Urinary bladder (tissue), 4 donors: ENCODE measurements around the gene KIFBP. TPM values are rescaled to one million over a fixed set of nuclear protein-coding genes. Genes with fewer than 3 reads are reported as not detected.
"Not testable (repeated sequence)": the region's sequence is repeated elsewhere in the genome, so short reads cannot be mapped to it uniquely, and the experiment has no call there.

ENCODE experiments used
- DNase-seq: peaks from one replicate; pipeline ENCODE4 v3.0.0-alpha.2; 2015; ENCODE audit errors: extremely low spot score
- H3K27ac ChIP-seq: one replicate; pipeline ENCODE4 v1.5.1; 2013; ENCODE audit warnings: low read depth, mild to moderate bottlenecking, moderate library complexity
- H3K36me3 ChIP-seq: one replicate; pipeline ENCODE4 v1.6.1; 2013; ENCODE audit warnings: mild to moderate bottlenecking, moderate library complexity; ENCODE audit not compliant: insufficient read depth
- H3K4me1 ChIP-seq: one replicate; pipeline ENCODE4 v1.6.1; 2013; ENCODE audit warnings: mild to moderate bottlenecking, moderate library complexity; ENCODE audit not compliant: insufficient read depth
- H3K4me3 ChIP-seq: one replicate; pipeline ENCODE4 v1.5.1; 2013; ENCODE audit warnings: low read depth, low read length
- WGBS: extraction: QIAGEN DNeasy Blood & Tissue Kit; methylation state at CpG from one replicate; pipeline ENCODE4 v1.1.7; 2013; 5-methylcytosine and 5-hydroxymethylcytosine counted together
- polyA plus RNA-seq: library from polyadenylated mRNA; stranded (reverse); fragments of 200-250 nt; gene quantifications from one replicate; pipeline ENCODE4 v1.2.3, GENCODE V29; 2013
- total RNA-seq: library from RNA; depleted of rRNA; stranded (reverse); fragments of >200 nt; gene quantifications from one replicate; pipeline ENCODE4 v1.2.3, GENCODE V29; 2014
- donor health status: healthy with polysubstance abuse.
- donor health status: healthy.

Gene KIFBP
- total RNA-seq (31.3 TPM), polyA plus RNA-seq (24.7 TPM)

- under 1% methylated on average over 62 of the region's 62 CpGs for WGBS
- peaks cover 9% of the 10 kb centered on the region for H3K4me1 ChIP-seq
Observed at GRCh38 chr10:68988530-68989316, at the start of gene KIFBP. KIFBP (plus strand) TSS chr10:68988803; CDS start chr10:68988833, 30 bp downstream.

GRCh38 chr10:68938884-68939283 lies 49.7 kb upstream of the KIFBP start:
- H3K4me3 ChIP-seq = no peak overlapping the region
- no peak for DNase-seq
- WGBS = 93% methylated on average over 2 of the region's 2 CpGs
- H3K4me1 ChIP-seq = no peaks in the 10 kb centered on the region
- peaks cover 9% of the 10 kb centered on the region for H3K36me3 ChIP-seq
- no peak overlapping the region for H3K27ac ChIP-seq

More at GRCh38 chr10:68988530-68989316, at the start of gene KIFBP:
- H3K27ac ChIP-seq = peak within 1 kb of the TSS; percentile 54
- H3K36me3 ChIP-seq = peaks cover 2% of the 10 kb centered on the region
- peak; percentile 97 for DNase-seq
- H3K4me3 ChIP-seq = peak within 1 kb of the TSS; percentile 77

- H3K4me1 ChIP-seq, DNase-seq, H3K27ac ChIP-seq, H3K4me3 ChIP-seq, H3K36me3 ChIP-seq: not testable (repeated sequence)
Observed at GRCh38 chr10:68940917-68941316, 47.7 kb upstream of the KIFBP start.

GRCh38 chr10:68950598-68950997 lies 38.0 kb upstream of the KIFBP start:
- Histone ChIP-seq H3K36me3 (peaks cover 9% of the 10 kb centered on the region), H3K27ac (no peak overlapping the region), H3K4me1 (no peaks in the 10 kb centered on the region), H3K4me3 (no peak overlapping the region)
- no peak for DNase-seq
- WGBS = 95% methylated on average over 3 of the region's 3 CpGs

- Histone ChIP-seq H3K4me1 (no peaks in the 10 kb centered on the region), H3K4me3 (no peak overlapping the region), H3K27ac (no peak overlapping the region), H3K36me3 (peaks cover 2% of the 10 kb centered on the region)
- DNase-seq = no peak
- 87% methylated on average over 12 of the region's 12 CpGs for WGBS
Observed at GRCh38 chr10:68954904-68955303, 33.7 kb upstream of the KIFBP start.

- no peak for DNase-seq
- Histone ChIP-seq H3K27ac (peak overlapping the region; percentile 68), H3K4me1 (no peaks in the 10 kb centered on the region), H3K4me3 (peak overlapping the region; percentile 96), H3K36me3 (peaks cover 2% of the 10 kb centered on the region)
- 5% methylated on average over 16 of the region's 16 CpGs for WGBS
Observed at GRCh38 chr10:68955355-68955831, 33.2 kb upstream of the KIFBP start.

- Histone ChIP-seq H3K27ac (peak within 1 kb of the TSS; percentile 85), H3K36me3 (peaks cover 5% of the 10 kb centered on the region), H3K4me1 (no peaks in the 10 kb centered on the region), H3K4me3 (peak within 1 kb of the TSS; percentile 96)
- under 1% methylated on average over 53 of the region's 53 CpGs for WGBS
- DNase-seq = peak; percentile 91
Observed at GRCh38 chr10:68955832-68956532, 32.6 kb upstream of the KIFBP start, which contains the start of gene DDX21. DDX21 (plus strand) TSS chr10:68956170; CDS start chr10:68956226, 56 bp downstream.

DNA sequence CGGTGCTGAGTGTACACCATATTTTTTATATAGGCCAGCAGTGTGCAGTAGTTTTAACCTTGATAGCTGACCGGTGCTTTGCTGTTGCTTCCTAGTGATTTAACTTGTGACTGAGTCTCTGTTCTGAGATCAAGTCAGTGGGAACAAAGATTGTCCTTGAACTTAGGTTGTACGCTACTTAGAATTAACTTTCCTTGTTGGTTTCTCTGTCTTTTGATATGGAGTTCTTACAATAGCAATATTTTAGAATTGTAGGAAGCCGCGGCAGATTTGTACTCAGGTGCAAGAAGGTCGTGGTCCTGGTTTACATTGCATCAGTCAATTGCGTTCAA lies 31.4 kb upstream of the KIFBP start:
- Histone ChIP-seq H3K27ac (no peak overlapping the region), H3K4me1 (no peaks in the 10 kb centered on the region), H3K36me3 (peaks cover 6% of the 10 kb centered on the region), H3K4me3 (peak overlapping the region; percentile 96)
- DNase-seq = no peak
- 60% methylated on average over 7 of the region's 7 CpGs for WGBS

- H3K4me1 ChIP-seq = no peaks in the 10 kb centered on the region
- DNase-seq = no peak
- peaks cover 6% of the 10 kb centered on the region for H3K36me3 ChIP-seq
- WGBS = 72% methylated on average over 3 of the region's 3 CpGs
- H3K4me3 ChIP-seq = no peak overlapping the region
- H3K27ac ChIP-seq = no peak overlapping the region
Observed at GRCh38 chr10:68957654-68958053, 30.9 kb upstream of the KIFBP start.

GRCh38 chr10:68959695-68960527 lies 28.7 kb upstream of the KIFBP start:
- H3K36me3 ChIP-seq = peaks cover 8% of the 10 kb centered on the region
- H3K4me3 ChIP-seq = no peak overlapping the region
- WGBS = 93% methylated on average over 4 of the region's 4 CpGs
- no peaks in the 10 kb centered on the region for H3K4me1 ChIP-seq
- DNase-seq = no peak
- H3K27ac ChIP-seq = no peak overlapping the region

- Histone ChIP-seq H3K4me3 (no peak overlapping the region), H3K36me3 (peaks cover 11% of the 10 kb centered on the region), H3K27ac (no peak overlapping the region), H3K4me1 (no peaks in the 10 kb centered on the region)
- no peak for DNase-seq
- 91% methylated on average over 4 of the region's 4 CpGs for WGBS
Observed at GRCh38 chr10:68963151-68963550, 25.5 kb upstream of the KIFBP start.

DNA sequence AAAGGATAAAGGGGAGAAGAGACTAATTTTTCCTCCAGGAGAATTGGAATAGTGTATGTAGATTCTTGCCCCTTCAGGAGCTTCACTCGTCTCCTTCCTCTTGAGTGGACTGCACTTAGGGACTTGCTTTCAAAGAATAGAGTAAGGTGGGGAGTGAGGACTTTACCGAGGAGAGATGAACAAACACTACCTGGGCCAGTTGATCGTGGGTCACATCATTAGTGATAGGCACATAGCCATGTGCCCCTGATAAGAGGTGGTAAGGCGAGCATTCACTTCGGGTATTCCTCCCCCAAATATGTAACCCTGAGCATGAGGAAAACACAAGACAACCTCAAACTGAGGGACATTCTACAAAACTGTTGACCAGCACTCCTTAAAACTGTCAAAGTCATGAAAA lies 14.6 kb upstream of the KIFBP start:
- 93% methylated on average over 5 of the region's 5 CpGs for WGBS

GRCh38 chr10:68975936-68976473 lies 12.6 kb upstream of the KIFBP start:
- not testable (repeated sequence) for H3K27ac ChIP-seq, H3K4me1 ChIP-seq, H3K4me3 ChIP-seq, DNase-seq, H3K36me3 ChIP-seq
- WGBS = 97% methylated on average over 5 of the region's 5 CpGs

More for the DNA sequence above, 14.6 kb upstream of the KIFBP start:
- Histone ChIP-seq H3K4me1 (no peaks in the 10 kb centered on the region), H3K36me3 (peaks cover 13% of the 10 kb centered on the region), H3K4me3 (no peak overlapping the region), H3K27ac (no peak overlapping the region)
- no peak for DNase-seq
